KBM-7 (cell line): ENCODE measurements around the gene C10orf120.
A peak's percentile ranks its signal among the peaks of the same experiment; 100 is the strongest.

Experiments
- DNase-seq: peaks from one replicate; pipeline ENCODE4 v3.0.0-alpha.2; 2015
- in situ Hi-C: fragments of 300-500 bp; cut with MboI; formaldehyde crosslinking; loops from 2 replicates; pipeline ENCODE4 v1.14.3; 2020; ENCODE audit warnings: low sequenced_read_pairs, low pct_unique_long_range_greater_than_20kb, mixed read lengths

C10orf120 gene

GRCh38 chr10:122665329-122665860 is 34.3 kb downstream of the C10orf120 start:
- in situ Hi-C loops, result no loop called here
- no peak for DNase-seq

GRCh38 chr10:122664501-122664900 is 35.1 kb downstream of the C10orf120 start:
- in situ Hi-C loops, result no loop called here
- DNase-seq, result no peak

- in situ Hi-C loops, result no loop called here
- no peak for DNase-seq
Measured at GRCh38 chr10:122663516-122664130, 36.0 kb downstream of the C10orf120 start.

DNA sequence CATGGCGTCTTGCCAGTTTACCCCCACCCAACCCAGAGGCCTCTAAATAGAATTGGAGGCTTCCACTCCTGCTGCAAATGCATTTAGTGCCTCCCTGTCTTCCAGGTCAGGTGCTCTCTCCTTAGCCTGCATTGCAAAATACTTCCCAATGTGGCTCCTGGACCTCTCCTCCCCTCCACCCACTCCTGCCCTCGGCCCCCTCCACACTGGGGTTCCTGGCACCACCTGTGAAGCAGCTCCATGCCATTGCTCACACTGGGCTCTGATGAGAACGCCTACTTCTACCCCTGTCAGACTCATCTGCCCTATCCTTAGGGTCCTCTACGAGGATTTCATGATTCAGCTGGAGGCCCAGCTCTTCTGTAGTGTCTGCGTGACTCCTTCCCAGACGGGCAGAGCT is 37.4 kb downstream of the C10orf120 start:
- in situ Hi-C loops, result no loop called here
- DNase-seq, result no peak

GRCh38 chr10:122660696-122661095 is 39.0 kb downstream of the C10orf120 start:
- DNase-seq, result no peak
- in situ Hi-C loops, result no loop called here

- in situ Hi-C loops, result no loop called here
- no peak for DNase-seq
Measured at GRCh38 chr10:122659651-122660050, 40.0 kb downstream of the C10orf120 start.

DNA sequence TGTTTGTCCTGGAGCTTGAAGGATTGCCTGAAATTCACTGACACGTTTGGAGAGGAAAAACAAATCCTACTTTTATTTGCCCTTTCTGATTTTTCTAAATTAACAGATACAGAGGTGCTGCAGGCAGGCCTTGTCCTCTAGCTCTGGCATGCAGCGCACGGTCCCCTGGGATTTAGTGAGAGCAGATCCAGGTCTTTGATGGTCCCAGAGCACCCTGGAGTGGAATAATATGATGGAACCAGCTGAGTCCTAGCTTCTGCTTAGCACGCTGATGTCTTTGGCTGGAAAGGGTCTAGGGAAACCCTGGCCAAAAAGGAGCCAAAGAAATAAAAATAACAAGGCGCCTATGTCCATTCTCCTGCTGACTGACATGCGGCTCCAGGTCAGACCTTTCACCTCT is 40.5 kb downstream of the C10orf120 start:
- in situ Hi-C loops, result no loop called here
- DNase-seq, result no peak

- in situ Hi-C loops, result no loop called here
- no peak for DNase-seq
Measured at GRCh38 chr10:122658356-122659049, 41.1 kb downstream of the C10orf120 start.

DNA sequence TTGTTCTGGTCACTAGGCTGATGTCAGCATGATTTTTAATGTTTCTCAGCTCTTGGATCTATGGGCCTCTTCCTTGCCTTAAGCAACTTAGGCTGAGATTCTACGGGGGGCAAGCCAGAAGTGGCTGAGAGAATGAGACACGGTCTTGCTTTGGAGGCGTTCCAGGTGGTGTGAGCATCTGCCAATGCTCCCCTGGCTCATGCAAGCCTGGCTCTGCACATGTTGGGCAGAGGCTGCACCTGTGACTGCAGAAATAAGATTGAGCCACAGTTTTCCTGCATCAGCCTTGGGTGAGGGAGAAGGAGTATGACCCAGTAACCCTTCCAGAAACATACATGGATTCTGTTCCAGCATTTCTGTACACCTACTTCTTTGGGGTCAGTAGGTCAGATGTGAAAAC is 41.9 kb downstream of the C10orf120 start:
- DNase-seq, result no peak

DNA sequence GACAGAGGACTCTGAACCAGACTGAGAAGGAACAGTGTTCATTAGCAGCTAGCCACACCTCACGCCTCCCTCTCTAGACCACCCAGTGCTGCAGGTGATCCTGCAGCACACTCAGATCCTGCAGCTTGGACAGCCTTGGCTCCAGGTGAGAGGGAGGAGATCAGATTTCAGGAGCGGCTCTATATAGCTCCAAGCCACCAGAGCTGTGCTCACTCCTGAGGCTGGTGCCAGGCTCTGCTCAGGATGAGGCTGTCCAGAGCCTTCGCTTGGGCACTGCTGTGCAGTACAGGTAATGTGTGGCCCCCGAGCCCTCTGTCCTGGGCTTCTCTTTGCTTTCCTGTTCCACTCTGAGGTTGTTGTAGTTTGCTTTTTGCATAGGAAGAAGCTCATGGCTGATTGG is 42.4 kb downstream of the C10orf120 start:
- in situ Hi-C loops, result no loop called here
- DNase-seq, result no peak

More for the DNA sequence above, 41.9 kb downstream of the C10orf120 start:
- in situ Hi-C loops, result no loop called here

- DNase-seq, result no peak
- in situ Hi-C loops, result no loop called here
Measured at GRCh38 chr10:122656741-122657140, 42.9 kb downstream of the C10orf120 start.

DNA sequence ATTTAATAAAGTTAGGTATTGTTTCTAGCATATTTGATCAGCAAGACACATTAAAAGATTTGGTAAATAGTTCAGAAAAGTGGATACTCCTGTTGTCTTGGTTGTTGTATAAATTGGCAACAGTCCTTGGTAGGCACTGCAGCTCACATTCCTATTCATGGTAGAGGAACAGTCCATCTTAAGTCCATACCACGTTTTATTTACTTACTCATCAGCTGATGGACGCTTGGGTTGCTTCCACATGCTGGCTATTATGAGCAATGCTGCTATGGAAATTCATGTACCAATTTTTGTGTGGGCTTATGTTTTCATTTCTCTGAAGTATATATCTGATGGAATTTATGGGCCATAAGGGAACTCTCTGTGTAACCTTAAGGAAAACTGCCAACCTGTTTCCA is 43.3 kb downstream of the C10orf120 start:
- in situ Hi-C loops, result no loop called here
- no peak for DNase-seq

GRCh38 chr10:122655524-122656307 is 43.9 kb downstream of the C10orf120 start:
- in situ Hi-C loops, result no loop called here
- no peak for DNase-seq

DNA sequence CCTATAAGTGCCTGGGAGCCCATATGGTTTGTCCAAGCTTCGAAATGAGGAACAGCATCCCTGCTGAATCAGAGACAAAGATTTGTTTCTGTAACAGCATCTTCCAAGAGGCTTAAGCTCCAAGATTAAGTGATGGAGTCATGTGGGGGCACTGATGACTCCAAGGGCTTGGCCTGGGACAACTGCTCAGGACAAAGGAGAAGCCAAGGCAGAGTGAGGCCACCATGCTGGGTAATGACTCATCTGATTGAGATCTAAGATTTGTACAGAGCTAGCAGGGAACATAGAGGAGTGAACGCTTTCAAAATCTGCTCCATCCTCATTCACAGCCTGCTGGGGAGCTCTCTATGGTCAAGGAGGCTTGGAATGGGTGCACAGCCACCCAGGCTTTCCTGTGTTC is 49.3 kb downstream of the C10orf120 start:
- no peak for DNase-seq
- in situ Hi-C loops, result no loop called here

GRCh38 chr10:122649903-122650302 is 49.7 kb downstream of the C10orf120 start:
- in situ Hi-C loops, result no loop called here
- DNase-seq, result no peak

DNA sequence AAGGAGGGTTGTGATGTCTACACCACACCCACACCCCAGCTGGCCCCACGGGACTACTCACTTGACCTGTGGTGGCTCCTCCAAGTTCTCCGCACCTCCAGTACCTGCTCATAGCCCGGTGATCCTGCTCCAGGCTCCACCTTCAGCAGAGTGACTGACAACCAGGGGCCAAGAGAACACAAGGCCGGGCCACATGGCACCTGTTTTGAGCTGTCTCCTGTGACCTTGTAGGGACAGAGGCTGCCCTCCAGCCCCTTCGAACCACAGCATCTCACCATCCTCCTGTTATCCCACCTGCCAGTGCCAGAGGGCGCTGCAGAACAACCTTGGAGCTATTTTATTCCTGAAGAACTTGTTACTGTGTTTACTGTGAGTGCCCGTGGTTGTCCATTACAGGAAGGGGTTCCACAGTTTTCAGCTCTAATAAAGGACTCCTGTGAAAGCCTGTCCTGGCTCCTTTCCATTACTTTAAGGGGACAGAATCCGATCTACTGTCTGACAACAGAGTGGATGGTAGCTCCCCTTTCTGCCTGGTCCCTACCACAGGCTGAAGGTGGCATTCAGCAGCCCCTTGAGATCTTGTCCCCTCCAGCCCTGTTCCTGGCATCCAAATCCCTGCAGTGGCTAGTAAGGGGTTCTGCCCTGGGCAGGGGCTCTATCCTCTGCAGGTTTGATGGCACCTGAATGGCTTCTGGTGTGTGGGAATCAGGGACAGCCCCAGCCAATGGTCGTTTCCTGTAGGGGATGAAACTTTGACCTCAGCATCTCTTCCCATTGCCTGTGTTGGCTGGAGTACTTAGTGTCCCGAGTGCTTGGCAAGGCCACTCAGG is 50.8 kb downstream of the C10orf120 start:
- peak; percentile 57 for DNase-seq
- in situ Hi-C loops, result no loop called here
